Neural cell (in vitro differentiated cells): ENCODE results near the gene SLC26A4. TPM values are rescaled to one million over a fixed set of nuclear protein-coding genes. Genes with fewer than 3 reads are reported as not detected.

Experiments
- H2AFZ ChIP-seq: fragments of 200-600, 300-800 bp; sonication (generic), shearing (Covaris generic); 2 replicates; pipeline ENCODE4 v1.6.0; 2014; ENCODE audit warnings: low read depth, mild to moderate bottlenecking, antibody characterized with exemption, low read length, moderate library complexity
- H3F3A ChIP-seq: fragments of 200-600 bp; shearing (Covaris generic); 2 replicates; pipeline ENCODE4 v1.6.1; 2016; ENCODE audit warnings: mild to moderate bottlenecking, moderate library complexity, mixed read lengths, antibody characterized with exemption, low read length; ENCODE audit not compliant: insufficient read depth, poor library complexity, severe bottlenecking
- H3K27ac ChIP-seq: fragments of 200-600, 300-800 bp; sonication (generic), shearing (Covaris generic); 2 replicates; pipeline ENCODE4 v1.5.1; 2014; ENCODE audit warnings: mild to moderate bottlenecking, low read length, moderate library complexity
- H3K27me3 ChIP-seq: fragments of 300-800, 200-600 bp; sonication (generic), shearing (Covaris generic); 2 replicates; pipeline ENCODE4 v1.6.0; 2014; ENCODE audit warnings: mild to moderate bottlenecking, low read depth, low read length, moderate library complexity; ENCODE audit not compliant: insufficient read depth
- H3K36me3 ChIP-seq: fragments of 300-800, 200-600 bp; sonication (generic), shearing (Covaris generic); 2 replicates; pipeline ENCODE4 v1.5.1; 2014; ENCODE audit warnings: mild to moderate bottlenecking, antibody characterized with exemption, low read length, moderate library complexity; ENCODE audit not compliant: insufficient read depth
- H3K4me2 ChIP-seq: fragments of 300-800, 200-600 bp; sonication (generic), shearing (Covaris generic); 2 replicates; pipeline ENCODE4 v1.6.0; 2014; ENCODE audit warnings: mild to moderate bottlenecking, low read length
- H3K4me3 ChIP-seq: fragments of 300-800, 200-600 bp; sonication (generic), shearing (Covaris generic); 2 replicates; pipeline ENCODE4 v1.5.1; 2014; ENCODE audit warnings: mild to moderate bottlenecking, low read length, moderate library complexity
- H3K79me2 ChIP-seq: fragments of 200-600 bp; shearing (Covaris generic); replicated peaks from 2 replicates; pipeline ENCODE4 v1.6.0; 2014; ENCODE audit warnings: mild to moderate bottlenecking, low read length, moderate library complexity; ENCODE audit not compliant: insufficient read depth
- H3K9ac ChIP-seq: fragments of 300-800, 200-600 bp; sonication (generic), shearing (Covaris generic); 2 replicates; pipeline ENCODE4 v1.6.1; 2016; ENCODE audit warnings: mild to moderate bottlenecking, low read length, mixed read lengths
- H3K9me2 ChIP-seq: fragments of 200-600 bp; shearing (Covaris generic); 2 replicates; pipeline ENCODE4 v1.6.1; 2016; ENCODE audit warnings: mild to moderate bottlenecking, low read length, mixed read lengths; ENCODE audit not compliant: insufficient read depth
- H3K9me3 ChIP-seq: fragments of 200-600, 300-800 bp; sonication (generic), shearing (Covaris generic); 2 replicates; pipeline ENCODE4 v1.6.1; 2016; ENCODE audit warnings: mild to moderate bottlenecking, mixed run types, low read length, moderate library complexity, mixed read lengths
- H4K20me1 ChIP-seq: fragments of 200-600 bp; shearing (Covaris generic); 2 replicates; pipeline ENCODE4 v1.6.1; 2016; ENCODE audit warnings: mild to moderate bottlenecking, mixed run types; ENCODE audit not compliant: insufficient read depth
- EP300 ChIP-seq: fragments of 450-650 bp; conservative IDR thresholded peaks from 2 replicates; pipeline ENCODE4 v1.6.1; 2014; ENCODE audit warnings: antibody characterized with exemption, mild to moderate bottlenecking, moderate library complexity; ENCODE audit not compliant: poor library complexity, severe bottlenecking
- EZH2 ChIP-seq: fragments of 200-600, 300-800 bp; shearing (Covaris generic), sonication (generic); IDR thresholded peaks from 2 replicates; pipeline ENCODE4 v1.6.1; 2014; ENCODE audit warnings: antibody characterized with exemption, low read length, borderline replicate concordance, mild to moderate bottlenecking; ENCODE audit not compliant: insufficient read depth, poor library complexity, severe bottlenecking
- MXI1 ChIP-seq: fragments of 450-650 bp; conservative IDR thresholded peaks from 2 replicates; pipeline ENCODE4 v1.6.1; 2014; ENCODE audit warnings: antibody characterized with exemption, mild to moderate bottlenecking; ENCODE audit not compliant: poor library complexity, severe bottlenecking
- POLR2AphosphoS5 ChIP-seq: IDR thresholded peaks from 2 replicates; pipeline ENCODE4 v1.6.1; 2012
- RAD21 ChIP-seq: fragments of 450-650 bp; conservative IDR thresholded peaks from 2 replicates; pipeline ENCODE4 v1.6.1; 2014; ENCODE audit warnings: antibody characterized with exemption, mild to moderate bottlenecking, moderate library complexity
- SMC3 ChIP-seq: fragments of 450-650 bp; conservative IDR thresholded peaks from 2 replicates; pipeline ENCODE4 v1.6.1; 2014; ENCODE audit warnings: antibody characterized with exemption, mild to moderate bottlenecking, moderate library complexity; ENCODE audit not compliant: poor library complexity
- TAF1 ChIP-seq: IDR thresholded peaks from 2 replicates; pipeline ENCODE4 v1.6.1; 2012; ENCODE audit warnings: low read depth
- polyA plus RNA-seq: library from polyadenylated mRNA; depleted of rRNA; stranded (reverse); fragments of >200 nt; gene quantifications from 2 replicates; pipeline ENCODE4 v1.2.3, GENCODE V29; 2014
- TF ChIP-seq, protein P1 (sequence below): IDR thresholded peaks from 2 replicates; pipeline ENCODE4 v1.6.1; 2012; ENCODE audit warnings: borderline replicate concordance
- TF ChIP-seq, protein P2 (sequence below): fragments of 450-650 bp; IDR thresholded peaks from 2 replicates; pipeline ENCODE4 v1.5.1; 2014; ENCODE audit warnings: antibody characterized with exemption, mild to moderate bottlenecking, moderate library complexity; ENCODE audit not compliant: poor library complexity, severe bottlenecking

SLC26A4 gene
- polyA plus RNA-seq, 1 donor from 2014 or later, result not detected

- Histone ChIP-seq H4K20me1 (no peaks in the 10 kb centered on the region), H3K79me2 (no peaks in the 10 kb centered on the region), H3K27me3 (no peaks in the 10 kb centered on the region), H3K9ac (no peak overlapping the region), H3K36me3 (no peaks in the 10 kb centered on the region), H2AFZ (no peak overlapping the region), H3K9me3 (no peaks in the 10 kb centered on the region), H3F3A (no peaks in the 10 kb centered on the region), H3K4me2 (no peak overlapping the region), H3K9me2 (no peaks in the 10 kb centered on the region), H3K4me3 (no peak overlapping the region), H3K27ac (no peak overlapping the region)
- TF ChIP-seq, protein P1, sequence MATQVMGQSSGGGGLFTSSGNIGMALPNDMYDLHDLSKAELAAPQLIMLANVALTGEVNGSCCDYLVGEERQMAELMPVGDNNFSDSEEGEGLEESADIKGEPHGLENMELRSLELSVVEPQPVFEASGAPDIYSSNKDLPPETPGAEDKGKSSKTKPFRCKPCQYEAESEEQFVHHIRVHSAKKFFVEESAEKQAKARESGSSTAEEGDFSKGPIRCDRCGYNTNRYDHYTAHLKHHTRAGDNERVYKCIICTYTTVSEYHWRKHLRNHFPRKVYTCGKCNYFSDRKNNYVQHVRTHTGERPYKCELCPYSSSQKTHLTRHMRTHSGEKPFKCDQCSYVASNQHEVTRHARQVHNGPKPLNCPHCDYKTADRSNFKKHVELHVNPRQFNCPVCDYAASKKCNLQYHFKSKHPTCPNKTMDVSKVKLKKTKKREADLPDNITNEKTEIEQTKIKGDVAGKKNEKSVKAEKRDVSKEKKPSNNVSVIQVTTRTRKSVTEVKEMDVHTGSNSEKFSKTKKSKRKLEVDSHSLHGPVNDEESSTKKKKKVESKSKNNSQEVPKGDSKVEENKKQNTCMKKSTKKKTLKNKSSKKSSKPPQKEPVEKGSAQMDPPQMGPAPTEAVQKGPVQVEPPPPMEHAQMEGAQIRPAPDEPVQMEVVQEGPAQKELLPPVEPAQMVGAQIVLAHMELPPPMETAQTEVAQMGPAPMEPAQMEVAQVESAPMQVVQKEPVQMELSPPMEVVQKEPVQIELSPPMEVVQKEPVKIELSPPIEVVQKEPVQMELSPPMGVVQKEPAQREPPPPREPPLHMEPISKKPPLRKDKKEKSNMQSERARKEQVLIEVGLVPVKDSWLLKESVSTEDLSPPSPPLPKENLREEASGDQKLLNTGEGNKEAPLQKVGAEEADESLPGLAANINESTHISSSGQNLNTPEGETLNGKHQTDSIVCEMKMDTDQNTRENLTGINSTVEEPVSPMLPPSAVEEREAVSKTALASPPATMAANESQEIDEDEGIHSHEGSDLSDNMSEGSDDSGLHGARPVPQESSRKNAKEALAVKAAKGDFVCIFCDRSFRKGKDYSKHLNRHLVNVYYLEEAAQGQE, result no peak
- TF ChIP-seq EP300 (no peak), TAF1 (no peak), POLR2AphosphoS5 (no peak), MXI1 (no peak), SMC3 (no peak), EZH2 (no peak), RAD21 (no peak)
- TF ChIP-seq, protein P2, sequence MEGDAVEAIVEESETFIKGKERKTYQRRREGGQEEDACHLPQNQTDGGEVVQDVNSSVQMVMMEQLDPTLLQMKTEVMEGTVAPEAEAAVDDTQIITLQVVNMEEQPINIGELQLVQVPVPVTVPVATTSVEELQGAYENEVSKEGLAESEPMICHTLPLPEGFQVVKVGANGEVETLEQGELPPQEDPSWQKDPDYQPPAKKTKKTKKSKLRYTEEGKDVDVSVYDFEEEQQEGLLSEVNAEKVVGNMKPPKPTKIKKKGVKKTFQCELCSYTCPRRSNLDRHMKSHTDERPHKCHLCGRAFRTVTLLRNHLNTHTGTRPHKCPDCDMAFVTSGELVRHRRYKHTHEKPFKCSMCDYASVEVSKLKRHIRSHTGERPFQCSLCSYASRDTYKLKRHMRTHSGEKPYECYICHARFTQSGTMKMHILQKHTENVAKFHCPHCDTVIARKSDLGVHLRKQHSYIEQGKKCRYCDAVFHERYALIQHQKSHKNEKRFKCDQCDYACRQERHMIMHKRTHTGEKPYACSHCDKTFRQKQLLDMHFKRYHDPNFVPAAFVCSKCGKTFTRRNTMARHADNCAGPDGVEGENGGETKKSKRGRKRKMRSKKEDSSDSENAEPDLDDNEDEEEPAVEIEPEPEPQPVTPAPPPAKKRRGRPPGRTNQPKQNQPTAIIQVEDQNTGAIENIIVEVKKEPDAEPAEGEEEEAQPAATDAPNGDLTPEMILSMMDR, result no peak
Measured at GRCh38 chr7:107723255-107723654, 62.6 kb downstream of the SLC26A4 start.

GRCh38 chr7:107725138-107725740 lies 64.6 kb downstream of the SLC26A4 start:
- Histone ChIP-seq H3K9me3 (no peaks in the 10 kb centered on the region), H3K27me3 (no peaks in the 10 kb centered on the region), H3K9ac (no peak overlapping the region), H3K4me3 (no peak overlapping the region), H3K27ac (no peak overlapping the region), H3K4me2 (no peak overlapping the region), H4K20me1 (no peaks in the 10 kb centered on the region), H3K79me2 (no peaks in the 10 kb centered on the region), H2AFZ (no peak overlapping the region), H3K9me2 (no peaks in the 10 kb centered on the region), H3F3A (no peaks in the 10 kb centered on the region), H3K36me3 (no peaks in the 10 kb centered on the region)
- TF ChIP-seq, protein P1, result no peak
- TF ChIP-seq TAF1, result no peak
- TF ChIP-seq MXI1, result no peak
- no peak for TF ChIP-seq POLR2AphosphoS5
- peak; percentile 86 for TF ChIP-seq RAD21
- peak; percentile 91 for TF ChIP-seq SMC3
- TF ChIP-seq, protein P2, result peak; percentile 83
- TF ChIP-seq EZH2, result no peak
- no peak for TF ChIP-seq EP300
